ENCODE measurements around the gene ANGPT4.

DNA sequence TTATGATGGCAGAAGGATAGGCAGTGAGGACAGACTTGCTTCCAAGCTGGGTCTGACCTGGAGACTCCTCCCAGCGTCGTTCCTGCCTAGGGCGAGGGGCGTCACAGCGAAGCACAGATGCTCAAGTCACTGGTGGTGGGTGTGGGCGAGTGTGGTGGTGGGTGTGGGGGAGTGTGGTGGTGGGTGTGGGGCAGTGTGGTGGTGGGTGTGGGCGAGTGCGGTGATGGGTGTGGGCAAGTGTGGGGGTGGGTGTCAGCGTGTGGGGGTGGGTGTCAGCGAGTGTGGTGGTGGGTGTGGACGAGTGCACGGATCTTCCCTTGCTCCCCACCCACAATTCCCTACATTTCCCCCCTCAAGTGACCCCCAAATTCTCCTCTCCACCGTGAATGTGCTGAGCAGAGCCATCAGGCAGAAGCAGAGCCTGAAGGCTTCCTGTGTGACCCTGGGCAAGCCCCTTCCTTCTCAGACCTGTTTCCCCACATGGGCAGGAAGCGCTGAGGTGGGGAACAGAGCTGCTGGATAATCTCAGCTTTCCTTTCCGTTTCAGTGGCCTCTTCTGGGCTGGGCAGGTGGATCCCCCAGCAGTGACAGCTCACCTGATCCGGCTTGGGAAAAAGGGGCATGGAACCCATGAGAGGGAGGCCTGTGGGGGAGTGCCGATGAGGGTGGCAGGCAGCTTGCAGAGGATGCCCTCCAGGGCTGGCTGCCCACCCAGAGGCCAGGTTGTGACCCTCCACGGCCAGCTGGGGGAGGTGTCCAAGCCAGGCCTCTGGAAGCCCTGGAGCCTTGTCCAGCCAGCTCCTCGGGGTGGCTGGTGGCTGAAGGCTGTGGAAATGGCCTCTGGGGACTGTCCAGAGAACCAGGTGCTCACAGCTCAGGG is 43.0 kb upstream of the ANGPT4 start:
- no peak for TF ChIP-seq CTCF (IDR thresholded peaks at IDR 0.05; ENCODE audit: insufficient read depth, low read length, poor library complexity, severe bottlenecking)
- no peak for TF ChIP-seq EZH2phosphoT487 (conservative IDR thresholded peaks at IDR 0.05; ENCODE audit: low read length)

Data from SU-DHL-6 (cell line).